HG02623 (cell line): ENCODE data around the gene C1orf167.

ENCODE experiments used
- ATAC-seq: cut with Tn5 transposase; IDR thresholded peaks from one replicate; pipeline ENCODE4 v1.9.1; 2021; ENCODE audit warnings: moderate library complexity; ENCODE audit not compliant: unreplicated experiment

Gene C1orf167, protein sequence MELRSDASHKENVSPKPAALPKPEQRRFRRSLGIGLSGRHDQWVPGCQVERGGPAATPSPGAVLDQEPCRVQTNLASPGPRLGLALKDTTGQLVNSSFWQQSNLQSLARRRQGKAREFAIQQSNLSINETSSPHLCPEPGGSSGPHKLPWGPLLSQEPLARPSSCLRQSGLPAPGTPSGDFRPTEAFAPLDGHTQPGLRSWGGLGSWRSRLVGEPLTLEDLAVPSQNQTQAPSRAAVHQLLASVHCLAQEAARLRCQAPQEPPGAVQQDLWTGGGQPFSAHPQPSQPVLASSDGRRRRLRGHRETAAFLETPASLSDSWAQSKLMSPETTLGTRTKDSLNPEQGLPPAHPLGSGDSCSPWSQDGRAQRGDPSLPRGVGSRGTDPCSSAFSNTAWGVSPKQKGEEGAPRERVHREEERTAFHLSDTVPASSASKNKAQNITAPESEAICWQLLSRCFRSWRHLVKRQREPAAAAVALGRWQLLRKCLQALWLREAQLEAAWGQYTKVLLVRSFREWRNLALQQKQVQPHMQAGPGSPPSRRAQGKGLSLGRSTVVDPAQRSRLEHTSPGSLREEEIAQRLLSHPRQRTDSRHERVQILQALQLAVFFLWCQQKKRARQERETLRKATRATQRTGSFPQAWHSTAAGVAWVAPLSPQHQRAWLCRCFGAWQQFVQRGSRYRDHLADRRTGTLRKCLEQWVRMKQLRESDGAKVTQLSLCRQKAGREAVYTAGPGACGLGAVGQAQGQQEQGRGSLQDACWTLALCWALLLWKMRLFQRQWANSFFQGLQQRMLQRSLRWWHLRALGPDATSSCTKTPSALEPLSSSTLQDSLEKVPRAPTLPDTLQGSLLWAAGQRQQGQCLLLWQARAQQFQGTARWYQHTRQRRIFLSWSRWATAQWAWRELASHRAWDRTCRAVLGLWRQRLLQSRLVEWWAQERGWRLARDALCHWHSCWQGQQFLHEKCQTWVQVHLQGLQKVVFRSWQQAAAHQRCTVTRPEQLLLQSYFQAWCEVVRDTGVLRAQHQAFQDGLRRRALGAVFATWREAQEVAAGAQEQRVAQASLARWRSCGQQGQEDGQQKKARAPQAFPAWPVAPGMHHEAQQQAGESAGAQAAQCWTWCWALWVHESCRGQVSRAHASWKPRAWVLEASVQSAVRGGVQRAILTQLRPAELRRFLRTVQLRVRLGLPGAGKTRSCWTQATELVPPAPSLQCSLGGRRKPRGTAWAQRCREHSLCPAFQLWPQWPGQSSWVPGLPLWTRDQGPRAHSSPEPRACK (N-terminal part only)

DNA sequence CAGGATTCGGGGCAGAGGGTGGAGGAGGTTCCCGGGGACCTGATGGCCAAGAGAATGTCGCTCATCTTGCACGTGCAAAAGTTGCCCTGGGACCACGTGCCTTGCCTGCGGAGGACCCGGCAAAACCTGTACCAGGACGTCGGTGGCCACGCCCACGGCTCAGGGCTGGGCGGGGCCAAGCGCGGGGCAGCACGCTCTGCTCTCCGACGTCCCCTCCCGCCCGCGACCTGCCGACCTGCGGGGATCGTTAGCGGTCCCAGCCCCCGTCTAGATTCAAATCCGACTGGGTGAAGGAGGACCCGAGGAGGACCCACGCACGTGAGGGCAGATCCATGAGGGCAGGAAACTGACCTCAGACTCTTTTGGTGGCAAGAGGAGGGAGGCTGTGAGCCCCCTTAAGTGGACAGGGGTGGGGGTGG lies at the start of gene C1orf167:
Gene C1orf167, plus strand, starts transcription at position 206 of the 419 bp plus-strand sequence. CDS start 2,208 bp downstream, outside the sequence.
- no peak for ATAC-seq

DNA sequence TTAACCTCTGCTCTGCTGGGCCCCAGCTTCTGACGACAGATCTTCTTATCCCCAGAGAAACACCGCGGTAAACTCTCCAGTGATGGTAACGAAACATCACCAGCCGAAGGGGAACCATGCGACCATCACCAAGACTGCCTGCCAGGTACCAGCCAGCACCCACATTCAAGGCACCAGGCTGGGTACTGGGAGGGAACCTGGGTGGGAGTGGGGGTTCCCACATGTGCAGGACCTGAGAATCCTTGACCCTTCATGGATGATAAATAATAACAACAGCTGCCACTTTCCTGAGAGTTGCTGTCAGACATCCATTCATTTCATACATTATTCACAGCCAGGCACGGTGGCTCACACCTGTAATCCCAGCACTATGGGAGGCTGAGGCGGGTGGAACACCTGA lies 49.7 kb upstream of the C1orf167 start:
- ATAC-seq: no peak

DNA sequence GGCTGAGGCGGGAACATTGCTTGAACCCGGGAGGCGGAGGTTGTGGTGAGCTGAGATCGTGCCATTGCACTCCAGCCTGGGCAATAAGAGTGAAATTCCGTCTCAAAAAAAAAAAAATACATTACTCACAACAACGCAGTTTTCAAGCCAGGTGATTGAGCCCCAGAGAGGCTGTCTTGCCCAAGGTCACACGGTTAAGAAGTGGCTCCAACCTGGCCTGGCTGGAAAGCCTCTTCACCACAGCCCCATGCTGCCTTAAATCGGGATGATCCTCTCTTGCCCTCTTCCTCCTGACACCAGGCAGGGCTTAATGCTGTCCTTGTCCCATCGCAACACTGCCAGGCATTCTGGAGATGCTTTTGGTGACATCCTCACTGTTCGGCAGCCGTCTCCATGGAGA lies 48.9 kb upstream of the C1orf167 start:
- no peak for ATAC-seq

DNA sequence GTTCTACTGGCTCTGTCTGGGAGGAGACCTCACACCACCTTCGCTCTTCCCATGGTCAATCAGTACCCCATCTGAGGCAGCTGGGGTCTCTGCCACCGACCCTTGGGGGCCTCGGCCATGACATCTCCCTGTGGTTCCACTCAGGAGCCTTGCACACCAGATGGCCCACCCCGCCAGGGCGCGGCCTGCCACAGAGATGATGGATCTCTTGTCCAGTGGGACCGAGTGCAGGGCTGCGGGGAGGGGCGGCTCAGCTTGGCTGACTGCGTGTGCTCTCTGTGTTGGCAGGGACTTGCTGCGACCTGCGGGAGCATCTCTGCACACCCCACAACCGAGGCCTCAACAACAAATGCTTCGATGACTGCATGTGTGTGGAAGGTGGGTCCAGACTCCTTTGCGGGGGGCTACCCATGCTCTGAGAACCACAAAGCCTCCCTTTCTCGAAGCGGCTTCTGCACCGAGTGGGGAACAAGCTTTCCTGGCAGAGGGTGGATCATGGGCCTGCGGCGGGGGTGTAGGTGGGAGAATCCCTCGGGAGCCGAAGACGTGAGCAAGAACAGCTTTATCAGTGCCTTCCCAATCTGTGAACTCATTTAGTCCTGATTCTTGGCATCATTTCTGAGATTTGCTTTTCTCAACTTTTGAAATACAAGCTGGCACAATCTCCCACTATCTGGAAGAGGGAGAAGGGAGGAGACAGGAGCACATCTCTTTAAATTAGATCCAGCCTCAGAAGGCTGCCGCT lies 47.0 kb upstream of the C1orf167 start:
- no peak for ATAC-seq

DNA sequence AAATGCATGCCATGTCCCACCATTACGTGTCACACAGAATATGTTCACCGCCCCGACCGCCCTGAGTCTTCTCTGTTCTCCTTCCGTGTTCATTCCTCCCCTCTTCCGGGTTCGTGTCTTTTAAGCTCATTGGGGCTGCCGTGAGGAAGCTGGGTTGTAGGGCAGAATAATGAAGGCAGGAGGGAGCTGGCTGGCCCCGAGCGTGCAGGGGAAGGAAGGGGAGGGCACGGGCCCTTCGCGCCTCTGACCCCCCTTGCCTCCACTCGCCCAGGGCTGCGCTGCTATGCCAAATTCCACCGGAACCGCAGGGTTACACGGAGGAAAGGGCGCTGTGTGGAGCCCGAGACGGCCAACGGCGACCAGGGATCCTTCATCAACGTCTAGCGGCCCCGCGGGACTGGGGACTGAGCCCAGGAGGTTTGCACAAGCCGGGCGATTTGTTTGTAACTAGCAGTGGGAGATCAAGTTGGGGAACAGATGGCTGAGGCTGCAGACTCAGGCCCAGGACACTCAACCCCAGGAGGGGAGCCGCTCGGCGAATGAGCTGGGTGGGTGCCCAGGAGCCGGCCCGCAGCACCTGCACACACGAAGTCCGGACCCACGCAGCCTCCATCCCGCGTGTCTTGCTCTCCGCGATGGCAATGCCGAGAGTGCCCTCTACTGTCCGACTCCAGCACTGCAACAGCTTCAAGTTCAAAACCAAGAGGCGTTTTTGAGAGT lies 42.5 kb upstream of the C1orf167 start:
- ATAC-seq: no peak

DNA sequence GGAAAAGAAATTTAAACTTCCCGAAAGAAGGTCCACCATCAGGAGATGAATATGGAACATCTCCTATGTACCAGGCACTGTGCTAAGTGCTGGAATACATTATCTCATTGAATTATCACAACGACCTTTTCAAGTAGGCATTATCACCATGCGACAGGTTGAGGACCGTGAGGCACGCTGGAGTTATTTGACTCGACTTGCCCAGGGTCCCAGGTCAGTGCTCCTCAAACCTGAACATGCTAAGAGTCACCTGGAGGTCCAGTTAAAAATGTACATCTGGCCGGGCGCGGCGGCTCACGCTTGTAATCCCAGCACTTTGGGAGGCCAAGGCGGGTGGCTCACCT lies 42.0 kb upstream of the C1orf167 start:
- ATAC-seq: no peak

DNA sequence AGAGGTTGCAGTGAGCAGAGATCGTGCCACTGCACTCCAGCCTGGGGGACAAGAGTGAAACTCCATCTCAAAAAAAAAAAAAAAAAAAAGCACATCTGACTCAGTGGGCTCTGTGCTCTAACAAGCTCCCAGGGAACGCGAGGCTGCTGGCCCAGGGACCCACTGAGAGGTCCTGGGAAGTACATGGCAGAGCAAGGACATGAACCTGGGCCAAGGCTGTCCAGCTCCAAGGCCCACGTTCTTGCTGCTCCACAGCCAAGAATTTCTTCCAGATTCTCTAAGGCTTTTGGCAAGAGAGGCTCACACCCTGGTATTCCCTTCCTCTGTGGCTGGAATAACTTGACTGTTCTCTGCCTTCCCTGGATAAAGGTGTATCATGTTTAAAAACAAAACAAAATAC lies 41.5 kb upstream of the C1orf167 start:
- no peak for ATAC-seq

DNA sequence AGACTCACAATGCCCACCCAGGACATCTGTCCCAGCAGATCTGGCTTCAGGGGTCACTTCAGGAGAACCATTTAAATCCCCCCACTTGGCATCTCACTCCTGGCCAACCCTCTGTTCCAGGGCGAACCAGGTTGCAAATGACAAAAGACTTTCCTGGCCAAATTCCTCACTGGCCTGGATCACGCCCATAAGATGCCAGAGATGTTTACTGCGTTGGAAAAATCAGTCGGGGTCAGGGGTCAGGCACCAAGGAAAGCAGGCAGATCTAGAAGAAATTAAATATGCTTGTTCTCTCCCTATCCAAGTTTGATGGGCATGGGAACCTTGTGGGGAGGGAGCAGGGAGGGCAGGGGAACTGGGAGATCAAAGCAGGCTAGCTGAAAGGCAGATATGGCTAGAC lies 40.7 kb upstream of the C1orf167 start:
- no peak for ATAC-seq

DNA sequence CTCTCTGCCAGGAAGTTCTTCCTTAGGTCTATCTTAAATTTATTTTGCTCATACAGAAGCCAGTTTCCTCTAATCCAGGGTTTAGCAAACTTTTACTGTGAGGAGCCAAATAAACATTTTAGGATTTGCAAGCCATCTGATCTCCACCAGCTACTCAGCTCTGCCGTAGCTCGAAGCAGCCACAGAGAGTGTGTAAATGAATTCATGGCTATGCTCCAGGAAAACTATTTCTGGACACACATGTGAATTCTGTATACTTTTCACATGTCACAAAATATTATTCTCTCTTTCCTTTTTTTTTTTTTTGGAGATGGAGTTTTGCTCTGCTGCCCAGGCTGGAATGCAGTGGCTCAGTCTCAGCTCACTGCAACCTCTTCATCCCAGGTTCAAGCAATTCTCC lies 39.5 kb upstream of the C1orf167 start:
- ATAC-seq: no peak

DNA sequence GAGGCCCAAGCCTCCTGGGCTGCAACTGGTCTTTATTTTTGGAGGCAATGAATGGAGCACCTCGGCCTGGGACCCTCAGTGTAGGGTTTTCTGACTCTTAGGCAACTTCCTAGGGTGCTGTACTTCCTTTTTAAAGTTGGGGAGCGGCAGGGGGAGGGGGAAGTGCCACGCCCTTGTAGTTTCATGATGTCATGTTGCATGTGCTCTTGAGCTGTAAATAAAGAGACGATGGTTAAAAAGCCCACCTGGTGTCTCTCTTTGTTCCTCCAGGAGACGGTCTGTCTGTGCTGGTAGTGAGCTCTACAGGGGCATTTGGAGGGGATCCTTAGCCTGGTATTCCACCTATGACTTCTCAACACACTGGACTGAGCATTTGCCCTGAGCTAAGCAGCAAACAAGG lies 36.4 kb upstream of the C1orf167 start:
- ATAC-seq: no peak

DNA sequence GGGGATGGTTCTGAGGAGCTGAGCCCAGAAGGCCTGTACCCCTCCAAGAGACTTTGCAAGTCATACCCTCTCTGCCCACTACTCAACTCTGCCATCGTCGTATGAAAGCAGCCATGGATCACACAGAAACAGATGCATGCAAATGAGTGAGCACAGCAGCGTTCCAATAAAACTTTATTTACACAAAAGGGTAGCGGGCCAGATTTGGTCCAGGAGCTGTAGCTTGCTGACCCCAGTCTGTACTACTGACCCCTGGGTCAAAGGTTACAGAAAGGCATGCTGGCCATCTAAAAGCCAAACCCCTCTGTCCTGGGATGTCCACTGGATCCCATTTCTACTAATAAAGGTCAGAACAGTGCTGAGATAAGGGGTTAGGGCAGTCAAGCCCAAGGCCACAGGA lies 34.9 kb upstream of the C1orf167 start:
- ATAC-seq: no peak

DNA sequence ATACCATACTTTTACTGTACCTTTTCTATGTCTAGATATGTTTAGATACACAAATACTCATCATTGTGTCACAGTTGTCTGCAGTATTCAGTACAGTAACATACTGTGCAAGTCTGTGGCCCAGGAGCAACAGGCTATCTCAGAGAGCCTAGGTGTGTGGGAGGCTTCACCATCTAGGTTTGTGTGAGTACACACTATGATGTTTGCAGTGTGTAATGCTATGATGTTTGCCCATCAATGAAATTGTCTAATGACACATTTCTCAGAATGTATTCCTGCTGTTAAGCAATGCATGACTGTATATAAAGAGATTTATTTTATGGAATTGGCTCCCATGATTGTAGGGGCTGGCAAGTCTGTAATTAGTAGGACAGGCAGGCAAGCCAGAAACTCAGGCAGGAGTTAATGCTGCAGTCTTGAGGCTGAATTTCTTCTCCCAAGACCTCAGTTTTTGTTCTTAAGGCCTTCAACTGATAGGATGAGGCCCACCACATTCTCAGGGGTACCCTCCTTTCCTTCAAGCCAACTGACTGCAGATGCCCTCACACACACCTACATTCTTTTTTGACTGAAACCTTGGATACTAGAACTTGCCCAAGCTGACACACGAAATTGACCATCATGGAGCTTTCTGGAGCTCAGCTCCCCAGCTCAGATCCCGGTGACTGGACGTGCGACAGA lies 33.7 kb upstream of the C1orf167 start:
- ATAC-seq: no peak

DNA sequence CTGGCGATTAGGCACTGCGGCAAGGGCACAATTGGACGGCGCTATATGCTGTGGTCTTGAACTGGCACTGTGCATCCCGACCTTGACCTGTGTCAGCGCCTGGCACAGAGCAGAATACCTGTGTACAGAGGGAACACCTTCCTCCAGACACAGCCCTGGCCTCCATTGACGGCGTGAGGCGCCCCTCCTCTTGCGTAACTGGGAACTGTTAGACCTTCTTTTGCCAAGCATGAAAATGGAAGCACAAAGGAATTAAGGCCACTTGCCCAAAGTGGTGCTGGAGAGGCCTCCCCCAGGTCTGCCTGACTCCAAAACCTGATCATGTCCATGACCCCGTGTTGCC lies 32.9 kb upstream of the C1orf167 start:
- no peak for ATAC-seq

DNA sequence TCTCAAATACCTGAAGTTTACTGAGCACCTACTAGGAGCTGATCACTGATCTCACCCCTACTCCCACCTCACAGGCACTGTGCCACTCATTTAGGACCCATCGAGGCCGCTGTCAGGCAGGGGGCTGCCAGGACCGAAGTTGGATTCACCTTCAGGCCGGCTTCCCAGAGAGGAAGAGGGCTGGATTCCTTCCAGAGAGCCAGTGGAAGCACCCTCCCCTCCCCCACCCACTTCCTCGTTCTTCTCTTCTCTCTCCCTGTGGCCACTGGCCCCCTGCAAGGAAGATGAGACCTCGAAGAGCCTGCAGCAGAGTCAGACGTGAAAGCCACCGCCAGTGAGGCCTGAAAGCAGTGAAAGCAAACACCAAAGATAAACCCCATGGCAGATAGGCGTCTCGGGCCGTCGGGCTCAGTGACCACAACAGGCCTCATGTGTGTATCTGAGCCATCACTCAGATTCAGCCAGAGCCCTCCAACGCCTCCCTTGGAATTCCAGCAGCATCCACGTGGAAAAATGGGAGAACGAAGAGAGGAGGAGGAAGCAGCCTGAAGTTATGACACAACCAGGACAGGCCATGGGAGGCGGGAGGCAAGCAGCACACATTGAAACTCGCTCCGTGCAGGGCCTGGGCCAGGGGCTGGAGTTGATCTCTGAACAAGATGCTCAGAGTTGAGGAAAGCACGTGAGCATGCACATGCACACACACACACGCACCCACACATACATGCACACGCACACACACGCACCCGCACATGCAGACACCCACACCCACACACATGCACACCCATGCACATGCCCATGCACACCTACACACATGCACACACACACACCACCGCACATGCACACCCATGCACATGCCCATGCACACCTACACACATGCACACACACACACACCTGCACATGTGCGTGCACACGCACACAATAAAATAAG lies 32.2 kb upstream of the C1orf167 start:
- no peak for ATAC-seq

DNA sequence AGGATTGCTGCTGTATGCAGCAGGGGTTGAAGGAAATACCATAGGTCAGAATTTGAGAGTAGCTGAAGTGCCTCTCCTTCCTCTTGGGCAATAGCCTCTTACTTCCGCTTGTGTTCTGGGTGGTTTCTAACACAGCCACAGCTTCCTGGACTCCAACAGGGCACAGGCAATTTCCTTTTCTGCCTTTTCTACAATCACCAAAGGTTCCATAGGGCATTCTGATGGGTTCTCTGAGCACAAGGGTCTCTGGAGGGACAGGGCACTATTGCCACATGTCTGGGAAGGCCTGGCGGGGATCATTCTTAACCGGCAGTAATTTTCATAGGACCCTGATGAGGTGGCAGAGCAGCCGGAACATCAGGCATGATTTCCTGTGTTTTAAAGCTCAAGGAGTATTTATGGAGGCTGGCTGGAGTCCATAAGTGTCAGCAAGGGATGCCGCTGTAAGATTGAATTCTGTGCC lies 31.5 kb upstream of the C1orf167 start:
- ATAC-seq: no peak

DNA sequence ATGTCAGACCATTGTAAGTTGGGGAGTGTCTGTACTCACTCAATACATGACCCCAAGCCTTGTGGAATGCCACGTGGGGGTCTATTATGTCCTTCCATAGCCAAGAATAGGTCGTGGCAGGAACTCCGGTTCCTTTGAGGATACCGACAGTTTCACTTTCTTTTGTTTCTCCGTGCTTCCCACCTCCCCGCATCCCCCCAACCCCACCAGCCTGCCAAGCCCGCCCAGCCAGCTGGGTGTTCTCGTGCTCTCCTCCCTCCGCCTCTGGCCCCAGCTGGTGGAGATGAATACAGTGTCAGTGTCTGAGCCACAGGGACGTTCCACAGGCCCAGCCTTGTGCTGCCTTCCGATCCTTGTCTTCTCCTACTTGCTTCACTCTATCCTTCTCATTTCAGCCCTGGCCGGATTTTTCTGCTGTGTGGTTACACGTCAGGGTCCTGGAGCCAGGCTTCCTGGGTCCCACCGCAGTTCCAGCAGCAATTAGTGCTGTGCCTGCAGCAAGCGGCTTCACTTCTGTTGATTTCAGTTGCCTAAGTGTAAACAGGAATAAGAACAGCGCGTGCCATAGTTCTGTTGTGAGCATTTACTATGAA lies 30.2 kb upstream of the C1orf167 start:
- no peak for ATAC-seq

DNA sequence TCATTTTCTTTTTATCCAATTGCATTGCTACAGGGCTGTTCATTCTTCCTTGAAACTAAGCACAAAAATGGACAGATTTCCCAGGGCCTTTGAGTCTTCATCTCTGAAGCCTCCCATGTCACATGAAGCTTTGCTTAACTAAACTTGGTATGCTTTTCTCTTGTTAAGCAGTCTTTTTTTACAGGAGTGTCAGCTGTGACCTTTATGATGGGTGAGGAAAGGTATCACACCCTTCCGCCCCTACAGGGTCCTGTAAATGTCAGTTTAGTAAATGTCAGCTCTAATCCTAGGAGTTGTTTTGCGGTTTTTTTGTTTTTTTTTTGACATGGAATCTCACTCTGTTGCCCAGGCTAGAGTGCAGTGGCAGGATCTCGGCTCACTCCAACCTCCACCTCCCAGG lies 28.7 kb upstream of the C1orf167 start:
- ATAC-seq: no peak

DNA sequence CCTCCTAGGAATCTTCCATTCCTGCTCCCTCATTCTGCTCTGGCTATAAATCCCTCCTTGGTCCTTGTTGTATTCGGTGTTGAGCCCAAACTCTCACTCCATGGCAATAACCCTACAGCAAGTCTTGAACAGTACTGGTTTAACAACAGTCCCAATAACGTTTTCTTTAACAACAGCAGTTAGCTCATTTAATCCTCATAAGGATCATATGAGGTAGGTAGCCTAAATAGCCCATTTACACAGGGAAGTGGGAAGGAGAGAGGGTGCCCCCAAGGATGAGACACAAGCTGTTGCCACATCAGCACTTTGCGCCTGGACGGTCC lies 26.5 kb upstream of the C1orf167 start:
- no peak for ATAC-seq
